Stimulated activated CD8-positive, alpha-beta memory T cell treated with anti-CD3 and anti-CD28 coated beads, Interleukin-15, amount 100 ng/mL, for 1 hour (primary cell): ENCODE measurements around the gene TMEM121B.

Source experiments
- DNase-seq: peaks from one replicate; pipeline ENCODE4 v3.0.0-alpha.2; 2020; ENCODE audit warnings: low read depth

TMEM121B gene

DNA sequence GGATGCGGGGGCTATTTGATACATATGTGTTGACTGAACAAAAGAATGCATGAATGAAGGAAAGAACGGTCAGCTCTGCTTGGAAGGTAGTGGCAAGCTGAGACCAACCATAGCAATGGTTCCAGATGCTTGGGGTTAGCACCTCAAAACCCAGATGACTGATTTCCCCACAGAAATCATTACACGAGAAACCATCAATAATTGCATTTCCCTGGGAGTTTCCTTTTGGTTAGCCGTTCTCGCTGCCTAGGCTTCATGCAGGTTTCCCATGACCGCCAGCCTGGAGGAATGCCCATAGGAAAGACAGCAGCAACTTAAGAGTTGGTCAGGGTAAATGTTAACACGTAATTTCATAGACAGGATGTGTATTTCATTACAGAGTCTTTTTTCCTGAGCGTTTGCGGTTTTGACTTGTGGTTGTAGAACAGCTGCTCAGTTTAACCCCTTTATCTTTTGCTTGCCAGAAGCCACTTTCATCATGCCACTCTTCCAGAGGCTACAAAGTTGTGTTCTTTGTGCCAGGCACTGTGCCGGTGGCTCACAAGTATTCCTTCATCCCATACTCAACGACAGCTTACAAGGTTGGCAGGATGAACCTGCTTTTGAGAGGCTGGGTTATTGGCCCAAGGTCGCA is 33.5 kb downstream of the TMEM121B start:
- DNase-seq = no peak

- DNase-seq = no peak
Measured at GRCh38 chr22:17086788-17087497, 34.2 kb downstream of the TMEM121B start.

GRCh38 chr22:17086296-17086695 is 34.9 kb downstream of the TMEM121B start:
- DNase-seq = no peak

GRCh38 chr22:17085277-17086181 is 35.6 kb downstream of the TMEM121B start:
- no peak for DNase-seq

DNA sequence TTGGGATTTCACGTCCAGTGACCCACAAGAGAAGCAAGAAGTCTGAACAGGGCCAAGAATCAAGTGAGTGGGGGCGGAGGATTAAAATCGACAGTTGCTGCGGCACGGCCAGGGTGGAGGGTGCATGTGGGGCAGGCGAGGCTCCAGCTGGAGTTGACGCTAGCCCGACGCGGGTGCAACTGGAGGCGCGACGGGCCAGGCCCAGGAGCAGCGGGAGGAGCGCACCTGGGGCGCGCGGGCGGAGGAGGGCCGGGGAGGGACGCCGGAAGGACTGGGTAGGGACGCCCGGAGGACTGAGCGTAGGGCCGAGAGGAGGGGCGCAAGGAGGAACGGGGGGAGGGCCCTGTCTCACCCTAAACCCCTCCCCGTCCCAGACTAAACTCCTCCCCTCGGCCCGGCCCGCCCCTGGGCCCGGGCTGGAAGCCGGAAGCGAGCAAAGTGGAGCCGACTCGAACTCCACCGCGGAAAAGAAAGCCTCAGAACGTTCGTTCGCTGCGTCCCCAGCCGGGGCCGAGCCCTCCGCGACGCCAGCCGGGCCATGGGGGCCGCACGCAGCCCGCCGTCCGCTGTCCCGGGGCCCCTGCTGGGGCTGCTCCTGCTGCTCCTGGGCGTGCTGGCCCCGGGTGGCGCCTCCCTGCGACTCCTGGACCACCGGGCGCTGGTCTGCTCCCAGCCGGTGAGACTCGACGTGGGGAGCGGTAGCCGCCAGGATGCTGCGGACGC is 36.4 kb downstream of the TMEM121B start, which contains the start of gene IL17RA:
Gene IL17RA (plus strand): TSS at position 447 of the 723 bp plus-strand sequence. CDS start 92 bp downstream, at position 539.
- DNase-seq = peak; percentile 89

DNA sequence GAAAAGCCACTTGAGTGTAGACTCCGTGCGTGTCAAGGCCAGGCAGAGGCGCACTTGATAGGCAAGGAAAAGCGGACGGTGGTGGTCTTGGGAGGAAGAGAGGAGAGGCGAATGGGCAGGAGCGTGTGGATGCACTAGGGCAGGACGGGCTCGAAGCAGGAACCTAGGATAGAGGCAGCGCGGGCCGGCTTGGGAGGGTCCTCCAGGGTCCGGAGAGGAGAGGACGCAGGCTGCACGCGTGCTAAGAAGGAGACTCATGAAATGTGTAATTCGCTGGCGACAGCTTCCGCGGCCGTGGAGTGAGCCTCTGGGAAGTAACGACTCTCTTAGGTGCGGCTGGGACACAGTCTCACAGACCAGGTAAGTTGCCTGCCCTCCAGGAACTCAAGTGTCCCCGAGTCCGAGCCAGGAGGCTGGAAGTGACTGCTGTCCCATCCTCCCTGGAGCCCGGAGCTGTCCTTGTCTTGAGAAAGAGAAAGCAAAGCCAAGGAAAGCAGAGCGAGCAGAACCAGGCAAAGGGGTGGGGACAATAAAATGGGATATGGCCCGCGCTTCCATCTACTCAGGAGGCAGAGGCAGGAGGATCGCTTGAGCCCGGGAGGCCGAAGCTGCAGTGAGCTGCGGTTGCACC is 37.2 kb downstream of the TMEM121B start:
- DNase-seq = no peak

- no peak for DNase-seq
Measured at GRCh38 chr22:17083255-17083654, 37.9 kb downstream of the TMEM121B start.

DNA sequence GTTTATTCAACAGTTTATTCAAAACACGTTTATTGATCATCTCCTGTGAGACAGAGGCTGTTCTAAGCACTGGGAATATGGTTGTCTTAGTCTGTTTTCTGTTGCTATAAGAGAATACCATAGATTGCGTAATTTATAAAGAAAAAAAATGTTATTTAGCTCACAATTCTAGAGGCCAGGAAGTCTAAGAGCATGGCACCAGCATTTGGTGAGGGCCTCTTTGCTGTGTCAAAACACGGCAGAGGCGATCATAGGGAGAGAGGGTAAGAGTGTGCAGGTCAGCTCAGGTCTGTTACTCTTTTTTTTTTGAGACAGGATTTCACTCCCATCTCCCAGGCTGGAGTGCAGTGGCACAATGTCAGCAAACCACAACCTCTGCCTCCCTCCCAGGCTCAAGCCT is 41.6 kb downstream of the TMEM121B start:
- no peak for DNase-seq

DNA sequence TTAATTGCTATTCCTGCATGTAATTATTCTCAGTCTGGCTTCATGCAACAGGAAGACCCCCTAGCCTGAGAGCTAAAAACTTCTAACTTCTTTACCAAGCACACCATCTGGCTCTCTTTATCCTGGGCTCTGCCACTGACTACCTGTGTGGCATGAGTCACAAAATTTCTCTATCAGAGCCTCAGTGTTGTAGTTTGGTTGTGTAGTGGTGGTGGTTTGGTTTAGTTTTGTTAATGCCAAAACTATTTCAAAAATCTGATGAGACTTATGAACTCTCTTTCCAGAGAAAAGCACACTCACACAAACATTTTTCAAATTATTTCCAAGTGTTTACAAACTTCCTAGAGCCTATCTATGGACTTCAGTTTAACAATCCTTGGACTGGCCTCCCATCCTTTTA is 43.9 kb downstream of the TMEM121B start:
- no peak for DNase-seq

- DNase-seq = no peak
Measured at GRCh38 chr22:17074648-17075002, 46.5 kb downstream of the TMEM121B start.

GRCh38 chr22:17072877-17073276 is 48.3 kb downstream of the TMEM121B start:
- no peak for DNase-seq
